Ascending aorta (tissue), 2 donors: Measurements from ENCODE around the gene KCNMB1. TPM values are rescaled to one million over a fixed set of nuclear protein-coding genes. Genes with fewer than 3 reads are reported as not detected.
A peak's percentile ranks its signal among the peaks of the same experiment; 100 is the strongest.

Source experiments
- DNase-seq, 2 donors: peaks; one replicate each; pipeline ENCODE4 v3.0.0-alpha.2; 2019; ENCODE audit warnings: low spot score in 2 of 2
- H3K27ac ChIP-seq, 2 donors: fragments of 200-600 bp; sonication (generic); one replicate each; pipeline ENCODE4 v1.5.1; 2016 to 2017; ENCODE audit warnings: mild to moderate bottlenecking in 1 of 2
- H3K27me3 ChIP-seq: fragments of 200-600 bp; sonication (generic); one replicate; pipeline ENCODE4 v1.5.1; 2017
- H3K36me3 ChIP-seq, 2 donors: fragments of 200-600 bp; sonication (generic); one replicate each; pipeline ENCODE4 v1.5.1; 2016
- H3K4me1 ChIP-seq, 2 donors: fragments of 200-600 bp; sonication (generic); one replicate each; pipeline ENCODE4 v1.5.1; 2016 to 2017; ENCODE audit warnings: mild to moderate bottlenecking in 1 of 2
- H3K4me3 ChIP-seq, 2 donors: fragments of 200-600 bp; sonication (generic); one replicate each; pipeline ENCODE4 v1.5.1; 2016 to 2017; ENCODE audit warnings: mild to moderate bottlenecking in 1 of 2
- H3K9me3 ChIP-seq, 2 donors: fragments of 200-600 bp; sonication (generic); one replicate each; pipeline ENCODE4 v1.5.1; 2016
- CTCF ChIP-seq, 3 experiments: fragments of 200-600 bp in 2 of 3; fragments of 450-650 bp in 1 of 3; sonication (generic) in 2 of 3; IDR thresholded peaks; one replicate each; pipeline ENCODE4 v1.5.1; 2016 to 2019; ENCODE audit warnings: antibody characterized with exemption in 3 of 3, mild to moderate bottlenecking in 1 of 3, moderate library complexity in 1 of 3
- intact Hi-C: fragments of 100-400 bp; cut with DNase I; formaldehyde crosslinking; loops from one replicate; pipeline ENCODE4 v1.15.1; 2023
- total RNA-seq: library from RNA; depleted of rRNA; stranded (reverse); fragments of >200 nt; gene quantifications from one replicate; pipeline ENCODE4 v1.1.0, GENCODE V29; 2016

KCNMB1 gene
- total RNA-seq, 1 donor from 2014 or later, result 30.8 TPM

- Histone ChIP-seq H3K27me3 (no peaks in the 10 kb centered on the region), H3K27ac (no peak overlapping the region), H3K4me1 (no peaks in the 10 kb centered on the region), H3K36me3 (no peaks in the 10 kb centered on the region), H3K9me3 (no peaks in the 10 kb centered on the region), H3K4me3 (no peak overlapping the region)
- no peak for DNase-seq
- no peak for TF ChIP-seq CTCF (IDR thresholded peaks at IDR 0.05)
- intact Hi-C loops, result no loop called here
Measured at GRCh38 chr5:170353961-170354360, 35.2 kb downstream of the KCNMB1 start.

- no peaks in the 10 kb centered on the region for H3K36me3 ChIP-seq
- TF ChIP-seq CTCF (IDR thresholded peaks at IDR 0.05), result no peak
- H3K4me1 ChIP-seq, result no peaks in the 10 kb centered on the region
- no peaks in the 10 kb centered on the region for H3K9me3 ChIP-seq
- H3K4me3 ChIP-seq, result peak overlapping the region in 1 of 2 donors; percentile 21
- no peaks in the 10 kb centered on the region for H3K27me3 ChIP-seq
- intact Hi-C loops, result no loop called here
- DNase-seq, result no peak
- no peak overlapping the region for H3K27ac ChIP-seq
Measured at GRCh38 chr5:170353011-170353761, 36.0 kb downstream of the KCNMB1 start.

GRCh38 chr5:170348137-170348633, 41.0 kb downstream of the KCNMB1 start:
- H3K27me3 ChIP-seq, result no peaks in the 10 kb centered on the region
- no peaks in the 10 kb centered on the region for H3K36me3 ChIP-seq
- no peak overlapping the region for H3K4me3 ChIP-seq
- H3K27ac ChIP-seq, result no peak overlapping the region
- H3K4me1 ChIP-seq, result no peaks in the 10 kb centered on the region
- DNase-seq, result no peak
- TF ChIP-seq CTCF (IDR thresholded peaks at IDR 0.05), result peak in 1 of 3 experiments; percentile 33
- H3K9me3 ChIP-seq, result no peaks in the 10 kb centered on the region
- intact Hi-C loops, result loop anchor here (2.0 to 5.0 kb wide), 2 partner anchors 81 to 121 kb away; no protein-coding TSS in a partner anchor

GRCh38 chr5:170347022-170347567, 42.1 kb downstream of the KCNMB1 start:
- Histone ChIP-seq H3K9me3 (no peaks in the 10 kb centered on the region), H3K4me1 (no peaks in the 10 kb centered on the region), H3K4me3 (no peak overlapping the region), H3K27me3 (no peaks in the 10 kb centered on the region), H3K27ac (no peak overlapping the region), H3K36me3 (no peaks in the 10 kb centered on the region)
- intact Hi-C loops, result loop anchor here (5.0 kb wide), 1 partner anchor 80 kb away; no protein-coding TSS in a partner anchor
- DNase-seq, result no peak
- no peak for TF ChIP-seq CTCF (IDR thresholded peaks at IDR 0.05)

GRCh38 chr5:170345971-170346370, 43.2 kb downstream of the KCNMB1 start:
- Histone ChIP-seq H3K36me3 (no peaks in the 10 kb centered on the region), H3K27ac (no peak overlapping the region), H3K9me3 (no peaks in the 10 kb centered on the region), H3K27me3 (no peaks in the 10 kb centered on the region), H3K4me1 (no peaks in the 10 kb centered on the region), H3K4me3 (no peak overlapping the region)
- no peak for DNase-seq
- no peak for TF ChIP-seq CTCF (IDR thresholded peaks at IDR 0.05)
- intact Hi-C loops, result loop anchor here (5.0 kb wide), 1 partner anchor 79 kb away; no protein-coding TSS in a partner anchor
